ENCODE measurements around the gene TNFAIP1.

The TNFAIP1 gene

GRCh38 chr17:28315846-28316705 is 19.5 kb upstream of the TNFAIP1 start:
- no peak overlapping the region for H2AFZ ChIP-seq (ENCODE audit: low read depth, low read length)
- peaks cover 11% of the 10 kb centered on the region for H3K36me3 ChIP-seq (ENCODE audit: insufficient read depth, low read length)
- TF ChIP-seq EZH2 (IDR thresholded peaks at IDR 0.05; ENCODE audit: borderline replicate concordance, low read depth, low read length, severe bottlenecking): no peak
- TF ChIP-seq, protein P1, sequence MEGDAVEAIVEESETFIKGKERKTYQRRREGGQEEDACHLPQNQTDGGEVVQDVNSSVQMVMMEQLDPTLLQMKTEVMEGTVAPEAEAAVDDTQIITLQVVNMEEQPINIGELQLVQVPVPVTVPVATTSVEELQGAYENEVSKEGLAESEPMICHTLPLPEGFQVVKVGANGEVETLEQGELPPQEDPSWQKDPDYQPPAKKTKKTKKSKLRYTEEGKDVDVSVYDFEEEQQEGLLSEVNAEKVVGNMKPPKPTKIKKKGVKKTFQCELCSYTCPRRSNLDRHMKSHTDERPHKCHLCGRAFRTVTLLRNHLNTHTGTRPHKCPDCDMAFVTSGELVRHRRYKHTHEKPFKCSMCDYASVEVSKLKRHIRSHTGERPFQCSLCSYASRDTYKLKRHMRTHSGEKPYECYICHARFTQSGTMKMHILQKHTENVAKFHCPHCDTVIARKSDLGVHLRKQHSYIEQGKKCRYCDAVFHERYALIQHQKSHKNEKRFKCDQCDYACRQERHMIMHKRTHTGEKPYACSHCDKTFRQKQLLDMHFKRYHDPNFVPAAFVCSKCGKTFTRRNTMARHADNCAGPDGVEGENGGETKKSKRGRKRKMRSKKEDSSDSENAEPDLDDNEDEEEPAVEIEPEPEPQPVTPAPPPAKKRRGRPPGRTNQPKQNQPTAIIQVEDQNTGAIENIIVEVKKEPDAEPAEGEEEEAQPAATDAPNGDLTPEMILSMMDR (IDR thresholded peaks at IDR 0.05; ENCODE audit: borderline replicate concordance, extremely low read depth, low read length, poor library complexity, severe bottlenecking): no peak
- no peak overlapping the region for H3K9ac ChIP-seq (ENCODE audit: low read depth, low read length)
- DNase-seq: no peak
- H3K79me2 ChIP-seq (ENCODE audit: insufficient read depth, low read length): peaks cover 25% of the 10 kb centered on the region
- H3K9me3 ChIP-seq (ENCODE audit: insufficient read depth, low read length, severe bottlenecking): no peaks in the 10 kb centered on the region
- H3K4me1 ChIP-seq (ENCODE audit: insufficient read depth, low read length): peaks cover 29% of the 10 kb centered on the region
- H3K4me2 ChIP-seq (ENCODE audit: insufficient read depth, low read length): no peak overlapping the region
- no peak overlapping the region for H3K4me3 ChIP-seq (ENCODE audit: low read depth in 1 of 2, low read length in 2 of 2)
- ATAC-seq (ENCODE audit: insufficient read depth, low read depth): no peak
- H3K27me3 ChIP-seq (ENCODE audit: insufficient read depth, low read length, poor library complexity): peaks cover 11% of the 10 kb centered on the region
- peaks cover 7% of the 10 kb centered on the region; the same call in 1 of the 2 replicates for H4K20me1 ChIP-seq (ENCODE audit: insufficient read depth, low read length)
- H3K27ac ChIP-seq (ENCODE audit: low read length): no peak overlapping the region

GRCh38 chr17:28317099-28317965 is 18.2 kb upstream of the TNFAIP1 start:
- H4K20me1 ChIP-seq (ENCODE audit: insufficient read depth, low read length): peaks cover 14% of the 10 kb centered on the region; the same call in 1 of the 2 replicates
- H3K9me3 ChIP-seq (ENCODE audit: insufficient read depth, low read length, severe bottlenecking): no peaks in the 10 kb centered on the region
- H3K4me2 ChIP-seq (ENCODE audit: insufficient read depth, low read length): peak overlapping the region; percentile 77
- no peak overlapping the region; the same call in 1 of the 2 replicates for H3K27ac ChIP-seq (ENCODE audit: low read length)
- DNase-seq: no peak
- H3K9ac ChIP-seq (ENCODE audit: low read depth, low read length): peak overlapping the region; percentile 68
- H3K36me3 ChIP-seq (ENCODE audit: insufficient read depth, low read length): peaks cover 16% of the 10 kb centered on the region
- no peak for ATAC-seq (ENCODE audit: insufficient read depth, low read depth)
- peaks cover 41% of the 10 kb centered on the region for H3K4me1 ChIP-seq (ENCODE audit: insufficient read depth, low read length)
- H3K79me2 ChIP-seq (ENCODE audit: insufficient read depth, low read length): peaks cover 37% of the 10 kb centered on the region
- TF ChIP-seq, protein P1 (IDR thresholded peaks at IDR 0.05; ENCODE audit: borderline replicate concordance, extremely low read depth, low read length, poor library complexity, severe bottlenecking): no peak
- H2AFZ ChIP-seq (ENCODE audit: low read depth, low read length): peak overlapping the region; percentile 82
- peaks cover 11% of the 10 kb centered on the region for H3K27me3 ChIP-seq (ENCODE audit: insufficient read depth, low read length, poor library complexity)
- peak overlapping the region in 1 of 2 experiments; percentile 65; a peak in 2 of 4 replicates for H3K4me3 ChIP-seq (ENCODE audit: low read depth in 1 of 2, low read length in 2 of 2)

DNA sequence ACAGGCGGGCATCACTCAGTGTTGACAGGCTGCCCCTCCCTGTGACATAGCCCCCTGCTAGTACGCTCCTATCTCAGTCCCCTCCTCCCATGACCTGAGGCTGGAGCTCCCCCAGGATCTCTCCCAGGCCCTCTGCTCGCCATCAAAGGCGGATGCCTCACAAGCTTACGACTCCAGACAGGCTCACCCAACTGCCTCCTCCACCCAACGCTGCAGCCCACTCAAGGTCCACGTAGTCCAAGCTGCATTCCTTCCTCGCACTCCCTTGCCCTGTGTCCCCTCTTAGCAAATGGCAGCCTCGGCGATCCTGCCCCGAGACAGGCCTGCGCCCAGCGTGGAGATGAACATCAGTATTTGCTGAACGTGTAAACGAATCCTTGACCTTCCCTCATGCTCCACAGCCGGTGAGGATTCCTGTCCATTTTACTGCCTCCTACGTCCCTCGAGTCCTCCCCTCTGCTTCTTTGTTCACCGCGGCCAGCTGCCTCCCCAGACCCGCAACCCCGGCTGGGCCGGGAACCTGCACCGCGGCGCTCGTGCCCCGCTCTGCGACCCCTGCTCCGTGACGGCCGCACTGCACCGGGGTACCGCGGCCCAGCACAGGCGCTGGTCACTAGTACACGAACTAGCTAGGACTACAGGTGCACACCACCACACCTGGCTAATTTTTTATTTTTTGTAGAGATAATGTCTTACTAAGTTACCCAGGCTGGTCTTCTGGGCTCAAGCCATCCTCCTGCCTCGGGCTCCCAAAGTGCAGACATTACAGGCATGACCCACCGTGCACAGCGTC is 17.4 kb upstream of the TNFAIP1 start:
- peaks cover 20% of the 10 kb centered on the region for H3K36me3 ChIP-seq (ENCODE audit: insufficient read depth, low read length)
- ATAC-seq (ENCODE audit: insufficient read depth, low read depth): no peak
- peaks cover 44% of the 10 kb centered on the region for H3K4me1 ChIP-seq (ENCODE audit: insufficient read depth, low read length)
- H3K27me3 ChIP-seq (ENCODE audit: insufficient read depth, low read length, poor library complexity): peaks cover 5% of the 10 kb centered on the region
- peak overlapping the region; percentile 77 for H3K4me2 ChIP-seq (ENCODE audit: insufficient read depth, low read length)
- peaks cover 46% of the 10 kb centered on the region for H3K79me2 ChIP-seq (ENCODE audit: insufficient read depth, low read length)
- peak overlapping the region; percentile 68 for H3K9ac ChIP-seq (ENCODE audit: low read depth, low read length)
- H3K27ac ChIP-seq (ENCODE audit: low read length): peak overlapping the region; percentile 77
- peak overlapping the region; percentile 32 to 65; a peak in 3 of 4 replicates for H3K4me3 ChIP-seq (ENCODE audit: low read depth in 1 of 2, low read length in 2 of 2)
- peaks cover 14% of the 10 kb centered on the region; the same call in 1 of the 2 replicates for H4K20me1 ChIP-seq (ENCODE audit: insufficient read depth, low read length)
- H2AFZ ChIP-seq (ENCODE audit: low read depth, low read length): peak overlapping the region; percentile 82
- TF ChIP-seq EZH2 (IDR thresholded peaks at IDR 0.05; ENCODE audit: borderline replicate concordance, low read depth, low read length, severe bottlenecking): no peak
- TF ChIP-seq, protein P1 (IDR thresholded peaks at IDR 0.05; ENCODE audit: borderline replicate concordance, extremely low read depth, low read length, poor library complexity, severe bottlenecking): no peak
- no peak for DNase-seq
- no peaks in the 10 kb centered on the region for H3K9me3 ChIP-seq (ENCODE audit: insufficient read depth, low read length, severe bottlenecking)
